NCI-H2196 treated with DMSO at 0.1 percent for 48 hours (cell line): Measurements from ENCODE around the gene SLC23A1.
"Not testable (repeated sequence)": the region's sequence is repeated elsewhere in the genome, so short reads cannot be mapped to it uniquely, and the experiment has no call there.

Experiments
- DNase-seq: peaks from one replicate; lab custom pipeline; 2025; ENCODE audit not compliant: unreplicated experiment; lab: John Stamatoyannopoulos, UW

The SLC23A1 gene

DNA sequence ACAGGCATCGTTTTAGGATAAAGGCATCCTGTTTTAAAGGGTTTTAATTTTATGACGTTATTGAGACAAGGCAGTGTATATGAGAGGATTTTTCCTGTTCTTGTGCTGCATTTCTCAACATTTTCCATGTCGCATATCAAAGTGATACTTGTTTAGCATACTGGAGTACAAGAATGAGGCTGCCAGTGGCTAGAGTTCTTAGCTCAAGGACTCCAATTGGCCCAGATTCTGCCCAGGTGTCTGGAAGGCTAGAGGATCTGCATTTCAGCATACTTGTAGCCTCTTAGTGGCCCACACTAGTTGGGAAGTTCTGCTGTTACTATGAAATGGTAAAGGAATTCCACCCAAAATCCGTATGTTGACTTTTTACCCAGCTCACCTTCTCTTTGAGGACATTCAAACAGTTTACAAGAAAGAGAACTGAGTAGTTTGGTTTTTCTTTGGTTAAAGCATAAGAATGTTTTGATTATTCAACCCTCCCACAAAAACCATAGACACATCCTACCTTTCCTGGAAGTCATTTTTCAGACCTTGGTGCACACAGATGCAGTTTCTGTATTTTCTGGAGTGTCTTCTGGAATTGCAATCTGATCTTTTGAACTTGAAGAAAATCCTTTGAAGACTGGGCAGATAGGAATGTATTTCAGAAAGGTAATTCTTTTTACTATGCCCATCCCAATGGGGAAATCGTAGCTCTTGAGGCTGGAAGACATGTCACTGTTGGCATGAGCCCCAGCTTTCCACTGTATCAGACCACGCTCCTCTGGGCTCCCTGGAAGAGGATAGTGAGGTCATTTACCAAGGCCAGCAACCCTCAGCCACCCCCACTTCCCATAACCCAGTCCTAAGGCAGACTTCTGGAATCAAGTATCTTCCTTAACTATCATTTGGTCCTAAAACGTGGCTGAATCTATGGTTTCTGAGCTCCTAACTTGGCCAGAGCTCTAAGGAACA lies 11.3 kb downstream of the SLC23A1 start:
- no peak for DNase-seq

DNA sequence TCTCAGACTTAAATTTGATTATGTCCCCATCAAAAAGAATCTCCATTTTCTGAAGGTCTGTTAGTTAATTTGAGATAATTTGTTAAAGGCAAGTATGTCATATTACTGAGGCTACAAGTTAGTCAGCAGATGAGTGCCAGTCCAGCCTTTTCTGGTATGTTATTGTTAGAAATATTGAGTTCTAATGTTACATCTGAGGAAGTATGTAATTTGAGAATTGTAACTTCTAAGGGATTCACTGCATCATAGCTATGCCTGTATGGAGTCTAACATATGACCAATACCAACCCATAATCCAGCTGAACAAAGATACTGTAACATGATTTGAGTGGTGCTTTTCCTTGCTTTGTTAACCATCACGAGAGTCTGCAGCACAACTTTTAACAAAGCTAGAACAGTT lies 13.9 kb downstream of the SLC23A1 start:
- DNase-seq = no peak

DNA sequence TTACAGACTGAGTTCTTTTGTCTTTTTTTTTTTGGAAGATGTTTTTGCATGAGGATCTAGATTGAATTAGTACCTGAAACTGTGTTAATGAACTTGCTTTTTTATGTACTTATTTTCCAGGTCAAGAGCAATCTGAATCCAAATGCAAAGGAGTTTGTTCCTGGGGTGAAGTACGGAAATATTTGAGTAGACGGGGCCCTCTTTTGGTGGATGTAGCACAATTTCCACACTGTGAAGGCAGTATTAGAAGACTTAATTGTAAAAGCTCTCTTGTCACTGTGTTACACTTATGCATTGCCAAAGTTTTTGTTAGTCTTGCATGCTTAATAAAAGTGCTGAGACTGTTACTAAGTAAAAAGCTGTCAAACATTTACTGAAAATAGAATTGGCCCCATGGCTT lies 14.5 kb downstream of the SLC23A1 start:
- DNase-seq = no peak

DNA sequence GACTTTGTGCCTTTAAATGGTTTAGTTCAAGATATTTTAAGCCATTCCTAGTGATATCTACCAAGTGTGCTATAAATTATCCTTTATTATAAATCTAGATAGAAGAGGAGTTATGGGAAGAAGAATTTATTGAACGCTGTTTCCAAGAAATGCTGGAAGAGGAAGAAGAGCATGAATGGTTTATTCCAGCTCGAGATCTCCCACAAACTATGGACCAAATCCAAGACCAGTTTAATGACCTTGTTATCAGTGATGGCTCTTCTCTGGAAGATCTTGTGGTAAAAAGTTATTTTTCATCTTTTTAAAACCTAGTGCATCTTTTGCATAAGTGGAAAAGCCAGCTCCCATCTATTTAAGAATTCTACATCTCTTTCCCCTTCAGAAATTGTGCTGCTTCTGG lies 18.6 kb downstream of the SLC23A1 start:
- DNase-seq = no peak

DNA sequence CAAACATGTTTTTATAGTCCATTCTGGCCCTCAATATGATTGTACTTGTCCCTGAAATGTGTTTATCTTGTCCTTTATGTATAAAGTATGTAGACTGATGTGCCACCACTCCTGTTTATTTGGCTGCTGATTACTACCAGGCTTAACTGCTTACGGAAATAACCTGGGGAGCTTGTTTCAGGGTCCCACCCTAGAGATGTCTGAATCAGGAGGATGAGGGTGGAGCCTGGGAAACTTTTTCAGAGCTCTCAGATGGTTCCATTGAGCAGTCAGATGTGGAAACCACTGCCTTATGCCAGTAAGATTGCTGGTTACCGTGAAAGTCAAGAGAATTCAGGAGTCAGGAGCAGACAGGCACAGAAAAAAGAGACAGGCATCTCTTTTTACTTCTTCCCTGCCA lies 19.2 kb downstream of the SLC23A1 start:
- no peak for DNase-seq

DNA sequence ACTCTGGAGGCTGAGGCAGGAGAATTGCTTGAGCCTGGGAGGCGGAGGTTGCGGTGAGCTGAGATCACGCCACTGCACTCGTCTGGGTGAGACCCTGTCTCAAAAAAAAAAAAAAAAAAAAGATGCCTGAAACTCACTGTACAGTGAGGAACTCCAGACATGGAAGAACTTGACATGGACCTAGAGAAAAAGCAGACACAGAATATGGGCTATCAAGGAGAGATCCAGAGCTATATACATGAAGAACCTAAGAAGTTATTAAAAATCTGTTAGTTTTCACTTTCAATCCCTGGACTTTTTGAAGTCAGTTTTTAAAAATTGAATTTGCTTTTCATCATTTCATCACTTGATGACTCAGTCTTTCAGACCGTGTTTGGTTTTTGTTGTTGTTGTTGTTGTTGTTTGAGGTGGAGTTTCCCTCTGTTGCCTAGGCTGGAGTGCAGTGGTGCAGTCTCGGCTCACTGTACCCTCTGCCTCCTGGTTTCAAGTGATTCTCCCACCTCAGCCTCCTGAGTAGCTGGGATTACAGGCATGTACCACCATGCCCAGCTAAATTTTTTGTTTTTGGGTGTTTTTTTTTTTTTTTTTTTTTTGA lies 21.2 kb downstream of the SLC23A1 start:
- DNase-seq = no peak

DNA sequence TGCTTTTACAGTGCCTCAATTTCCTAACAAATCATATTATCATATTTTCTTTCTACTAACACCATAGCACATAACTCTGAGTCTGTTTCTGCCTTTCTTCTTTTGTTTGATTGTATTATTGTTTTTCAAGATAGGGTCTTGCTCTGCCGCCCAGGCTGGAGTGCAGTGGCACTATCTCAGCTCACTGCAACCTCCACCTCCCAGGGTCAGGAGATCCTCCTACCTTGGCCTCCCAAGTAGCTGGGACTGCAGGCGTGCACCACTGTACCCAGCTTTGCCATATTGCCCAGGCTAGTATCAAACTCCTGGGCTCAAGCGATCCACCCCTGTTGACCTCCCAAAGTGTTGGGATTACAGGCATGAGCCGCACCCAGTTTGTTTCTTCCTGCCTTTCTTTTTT lies 22.7 kb downstream of the SLC23A1 start:
- DNase-seq = no peak

DNA sequence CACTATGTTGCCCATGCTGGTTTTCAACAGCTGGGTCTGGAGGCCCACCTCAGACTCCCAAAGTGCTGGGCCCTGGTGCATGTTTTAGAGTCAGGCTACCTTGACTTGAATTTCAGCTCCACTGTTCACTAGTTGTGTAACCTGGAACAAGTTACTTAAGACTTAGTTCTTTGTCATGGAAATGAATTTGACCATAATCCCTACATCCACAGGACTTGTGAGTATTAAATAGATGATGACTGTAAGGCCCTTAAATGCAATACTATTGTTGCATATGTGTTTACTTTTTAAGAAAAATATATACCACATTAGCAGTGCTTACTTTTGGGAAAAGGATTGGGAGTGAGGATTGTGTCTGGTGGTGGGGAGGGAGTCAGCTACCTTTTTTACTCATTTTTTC lies 25.0 kb downstream of the SLC23A1 start:
- DNase-seq = no peak

DNA sequence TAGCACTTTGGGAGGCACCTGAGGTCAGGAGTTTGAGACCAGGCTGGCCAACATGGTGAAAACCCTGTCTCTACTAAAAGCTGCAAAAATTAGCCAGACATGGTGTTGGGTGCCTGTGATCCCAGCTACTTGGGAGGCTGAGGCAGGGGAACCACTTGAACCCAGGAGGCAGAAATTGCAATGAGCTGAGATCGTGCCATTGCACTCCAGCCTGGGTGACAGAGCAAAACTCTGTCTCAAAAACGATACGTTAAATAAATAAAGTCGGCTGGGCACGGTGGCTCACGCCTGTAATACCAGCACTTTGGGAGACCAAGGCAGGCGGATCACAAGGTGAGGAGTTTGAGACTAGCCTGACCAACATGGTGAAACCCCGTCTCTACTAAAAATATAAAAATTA lies 27.2 kb downstream of the SLC23A1 start:
- DNase-seq = not testable (repeated sequence)

DNA sequence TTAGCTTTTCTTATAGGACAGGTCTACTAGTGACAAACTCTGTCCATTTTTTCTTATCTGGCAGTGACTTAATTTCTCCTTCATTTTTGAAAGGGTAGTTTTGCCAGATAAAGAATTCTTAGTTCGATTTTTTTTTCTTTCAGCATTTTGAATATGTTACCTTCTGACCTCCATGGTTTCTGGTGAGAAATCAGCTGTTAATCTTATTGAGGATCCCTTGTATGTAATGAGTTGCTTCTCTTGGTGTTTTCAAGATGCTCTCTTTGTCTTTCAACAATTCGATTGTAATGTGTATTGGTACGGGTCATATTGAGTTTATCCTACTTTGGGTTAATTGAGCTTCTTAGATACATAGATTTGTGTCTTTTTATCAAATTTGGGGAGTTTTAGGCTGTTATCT lies 28.9 kb downstream of the SLC23A1 start:
- DNase-seq = no peak

DNA sequence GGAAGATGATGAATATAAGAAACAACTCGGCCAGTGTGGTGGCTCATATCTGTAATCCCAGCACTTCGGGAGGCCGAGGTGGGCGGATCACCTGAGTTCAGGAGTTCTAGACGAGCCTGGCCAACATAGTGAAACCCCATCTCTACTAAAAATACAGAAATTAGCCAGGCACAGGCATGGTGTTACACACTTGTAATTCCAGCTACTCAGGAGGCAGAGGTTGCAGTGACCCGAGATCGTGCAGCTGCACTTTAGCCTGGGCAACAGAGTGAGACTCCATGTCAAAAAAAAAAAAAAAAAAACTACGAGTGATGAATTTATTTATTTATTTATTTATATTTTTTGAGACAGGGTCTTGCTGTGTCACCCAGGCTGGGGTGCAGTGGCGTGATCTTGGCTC lies 35.2 kb downstream of the SLC23A1 start:
- not testable (repeated sequence) for DNase-seq

DNA sequence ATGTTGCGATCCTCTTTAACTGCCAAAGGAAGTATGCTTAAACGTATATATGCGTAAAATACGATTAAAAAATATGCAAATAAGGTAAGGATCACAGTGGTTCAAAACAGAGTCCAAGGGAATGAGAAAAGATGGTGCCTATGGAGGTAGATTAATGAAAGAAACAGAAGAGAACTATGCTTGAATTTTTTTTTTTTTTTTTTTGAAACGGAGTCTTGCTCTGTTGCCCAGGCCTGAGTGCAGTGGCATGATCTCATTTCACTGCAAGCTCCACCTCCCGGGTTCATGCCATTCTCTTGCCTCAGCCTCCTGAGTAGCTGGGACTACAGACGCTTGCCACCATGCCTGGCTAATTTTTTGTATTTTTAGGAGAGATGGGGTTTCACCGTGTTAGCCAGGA lies 37.7 kb downstream of the SLC23A1 start:
- not testable (repeated sequence) for DNase-seq

DNA sequence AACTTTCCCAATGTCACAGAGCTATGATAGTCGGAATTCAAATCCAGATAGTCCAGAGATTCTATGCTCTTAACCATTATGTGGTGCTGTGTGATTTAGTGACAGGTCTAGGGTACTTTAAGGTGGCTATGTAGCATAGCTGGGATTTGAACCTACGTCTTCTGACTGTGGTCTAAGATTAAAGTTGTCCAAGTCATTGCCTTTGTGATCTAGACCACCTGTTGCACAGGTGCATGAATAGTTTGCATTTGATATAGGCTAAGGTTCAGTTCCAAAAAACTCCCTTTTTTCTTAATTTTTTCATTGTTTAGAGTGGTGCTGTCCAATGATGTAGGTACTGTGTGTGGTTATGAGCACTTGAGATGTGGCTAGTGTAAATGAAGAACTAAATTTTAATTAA lies 38.9 kb downstream of the SLC23A1 start:
- DNase-seq = no peak

DNA sequence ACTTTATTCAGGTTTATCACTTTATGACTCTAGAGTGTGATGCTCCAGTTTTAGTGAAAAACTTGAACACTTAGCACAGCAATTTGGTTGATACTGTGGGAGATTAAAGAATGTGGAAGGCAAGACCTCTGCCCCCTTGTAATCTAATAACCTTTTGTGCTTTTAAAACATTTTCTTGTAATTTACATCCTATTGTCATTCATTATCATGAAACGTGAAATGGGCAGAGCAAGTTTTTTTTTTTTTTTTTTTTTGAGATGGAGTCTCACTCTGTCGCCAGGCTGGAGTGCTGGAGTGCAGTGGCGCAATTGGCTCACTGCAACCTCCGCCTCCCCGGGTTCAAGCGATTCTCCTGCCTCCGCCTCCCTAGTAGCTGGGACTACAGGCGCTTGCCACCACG lies 39.6 kb downstream of the SLC23A1 start:
- no peak for DNase-seq

DNA sequence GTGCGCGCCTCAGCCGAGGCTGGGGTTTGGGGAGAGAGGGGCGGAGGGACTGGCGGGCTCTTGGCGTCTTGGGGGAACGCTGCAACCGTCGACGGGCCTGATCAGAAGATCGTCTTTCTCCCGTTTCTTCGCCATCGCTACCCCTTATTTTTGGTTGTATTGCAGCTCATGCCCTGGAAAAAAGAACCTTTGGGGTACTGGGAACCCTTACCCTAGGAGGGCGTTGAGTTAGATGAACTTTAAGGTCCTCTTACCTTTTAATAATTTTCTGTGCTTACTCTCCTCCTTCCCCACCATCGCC lies 40.7 kb downstream of the SLC23A1 start:
- no peak for DNase-seq

DNA sequence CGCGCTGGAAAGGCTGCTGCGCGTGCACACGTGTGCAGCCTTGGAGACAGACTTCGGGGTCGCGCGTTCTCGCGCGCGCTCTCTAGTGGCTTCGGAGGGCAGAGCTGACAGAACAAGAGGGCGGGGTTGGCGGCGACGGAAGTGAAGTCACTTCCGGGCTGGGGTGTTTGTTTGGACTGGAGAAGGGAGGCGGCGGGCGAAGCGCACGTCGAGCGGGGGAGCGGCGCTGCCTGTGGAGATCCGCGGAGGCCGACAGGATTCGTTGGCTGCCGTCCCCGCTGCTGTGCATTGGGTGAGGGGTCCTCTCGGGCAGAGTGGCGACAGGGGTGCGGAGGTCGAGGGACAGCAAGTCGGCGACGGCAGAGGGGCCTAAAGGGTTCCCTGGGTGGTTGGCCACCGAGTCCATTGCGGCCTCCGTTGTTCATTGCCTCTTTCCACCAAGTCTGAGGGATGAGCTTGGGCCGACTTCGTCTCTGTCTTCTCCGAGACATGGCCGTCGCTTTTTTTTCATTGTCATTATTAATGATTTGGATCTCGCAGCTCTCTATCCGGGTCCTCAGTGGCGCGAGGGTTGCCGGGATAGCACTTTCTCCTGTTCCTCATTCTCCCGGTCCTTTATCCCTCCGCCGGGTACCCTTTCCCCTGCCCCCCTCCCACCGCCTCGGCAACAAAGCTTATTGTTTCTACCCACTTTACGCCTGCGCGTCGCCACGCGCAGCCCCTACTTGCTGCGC lies 41.2 kb downstream of the SLC23A1 start, which contains the start of gene PAIP2:
Gene PAIP2, plus strand, starts transcription at position 166 of the 734 bp plus-strand sequence. CDS start 21,931 bp downstream, outside the sequence.
- peak; percentile 95 for DNase-seq

DNA sequence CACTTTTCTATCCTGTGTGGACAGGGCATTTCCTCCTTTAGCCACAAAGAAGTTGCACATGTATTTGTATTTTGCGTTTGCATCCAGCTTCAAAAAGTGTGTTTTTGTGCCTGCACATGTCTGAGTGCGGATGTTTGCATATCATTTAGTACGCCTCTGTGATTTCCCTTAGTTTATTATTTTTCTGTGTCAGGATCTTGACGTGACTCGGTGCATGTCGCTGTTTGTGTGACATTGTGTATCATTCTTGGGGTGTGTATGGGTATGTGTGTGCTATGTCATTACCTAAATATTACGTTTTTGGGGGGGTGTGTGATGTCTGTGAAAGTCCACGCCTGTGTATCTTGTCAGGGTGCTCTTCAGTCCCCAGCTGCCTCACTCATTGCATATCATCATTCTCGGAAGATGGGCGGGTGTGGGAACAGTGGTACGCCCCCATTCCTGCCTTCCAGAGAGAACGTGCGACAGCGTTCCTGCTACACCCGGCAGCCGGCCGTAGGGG lies 41.9 kb downstream of the SLC23A1 start:
- DNase-seq = no peak

DNA sequence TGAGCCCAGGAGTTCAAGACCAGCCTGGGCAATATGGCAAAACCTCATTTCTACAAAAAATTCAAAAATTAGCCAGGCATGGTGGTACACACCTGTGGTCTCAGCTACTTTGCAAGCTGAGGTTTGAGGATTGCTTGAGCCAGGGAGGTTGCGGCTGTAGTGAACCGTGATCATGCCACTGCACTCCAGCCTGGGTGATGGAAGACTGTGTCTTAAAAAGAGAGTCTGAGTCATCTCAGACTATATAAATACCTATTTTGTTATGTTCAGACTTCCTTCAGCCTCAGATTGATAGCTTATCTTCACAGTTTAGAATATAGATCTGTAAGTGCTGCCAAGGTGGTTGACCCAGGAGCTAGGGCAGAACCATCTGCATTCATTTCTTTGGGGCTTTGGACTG lies 43.0 kb downstream of the SLC23A1 start:
- no peak for DNase-seq

DNA sequence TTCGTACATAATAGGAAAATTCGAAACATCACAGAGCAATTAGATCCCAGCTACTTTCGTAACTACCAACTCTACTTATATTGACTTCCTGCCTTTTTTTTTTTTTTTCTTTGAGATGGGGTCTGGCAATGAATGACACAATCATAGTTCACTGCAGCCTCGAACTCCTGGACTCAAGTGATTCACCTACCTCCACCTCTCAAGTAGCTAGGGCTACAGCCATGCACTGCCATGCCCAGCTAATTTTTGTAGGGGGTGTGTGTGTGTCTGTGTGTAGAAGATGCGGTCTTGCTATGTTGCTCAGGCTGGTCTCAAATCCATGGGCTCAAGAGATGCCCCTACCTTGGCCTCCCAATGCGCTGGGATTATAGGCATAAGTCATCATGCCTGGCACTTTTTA lies 47.3 kb downstream of the SLC23A1 start:
- DNase-seq = no peak
